ENCODE data around the gene CEACAM6. TPM values are rescaled to one million over a fixed set of nuclear protein-coding genes. Genes with fewer than 3 reads are reported as not detected.
"Not testable (repeated sequence)": the region's sequence is repeated elsewhere in the genome, so short reads cannot be mapped to it uniquely, and the experiment has no call there.

CEACAM6 gene
- 10 to 100 TPM in 3 of 4 donors, 1 to 10 TPM in 1; 8.5 to 45.8 (median 19.6) TPM for polyA plus RNA-seq
- long read RNA-seq, donor 1, transcript CEACAM6-201 (6 exons, 2,700 nt) = major isoform, 6 of 6 reads
- long read RNA-seq, donor 1, partial matches to known transcripts = 0 of 6 reads
- long read RNA-seq, donor 1, other reads (novel, unspliced or antisense) = 0 of 6 reads
- long read RNA-seq, donor 2, transcript CEACAM6-201 (6 exons, 2,700 nt) = major isoform, 7 of 7 reads
- long read RNA-seq, donor 2, partial matches to known transcripts = 0 of 7 reads
- long read RNA-seq, donor 2, other reads (novel, unspliced or antisense) = 0 of 7 reads
- long read RNA-seq, donor 3 = 0 reads
- long read RNA-seq, donor 4 = 0 reads
- long read RNA-seq, donor 5 = 0 reads
- long read RNA-seq, donor 6, partial matches to known transcripts = 0 of 2 reads
- long read RNA-seq, donor 6, other reads (novel, unspliced or antisense) = 0 of 2 reads
- long read RNA-seq, donor 7 = 0 reads
- long read RNA-seq, donor 8 = 0 reads
- long read RNA-seq, donor 9, partial matches to known transcripts = 0 of 1 reads
- long read RNA-seq, donor 9, other reads (novel, unspliced or antisense) = 0 of 1 reads
- long read RNA-seq, donor 10, transcript CEACAM6-201 (6 exons, 2,700 nt) = major isoform, 12 of 42 reads
- long read RNA-seq, donor 10, partial matches to known transcripts = 30 of 42 reads
- long read RNA-seq, donor 10, other reads (novel, unspliced or antisense) = 0 of 42 reads

DNA sequence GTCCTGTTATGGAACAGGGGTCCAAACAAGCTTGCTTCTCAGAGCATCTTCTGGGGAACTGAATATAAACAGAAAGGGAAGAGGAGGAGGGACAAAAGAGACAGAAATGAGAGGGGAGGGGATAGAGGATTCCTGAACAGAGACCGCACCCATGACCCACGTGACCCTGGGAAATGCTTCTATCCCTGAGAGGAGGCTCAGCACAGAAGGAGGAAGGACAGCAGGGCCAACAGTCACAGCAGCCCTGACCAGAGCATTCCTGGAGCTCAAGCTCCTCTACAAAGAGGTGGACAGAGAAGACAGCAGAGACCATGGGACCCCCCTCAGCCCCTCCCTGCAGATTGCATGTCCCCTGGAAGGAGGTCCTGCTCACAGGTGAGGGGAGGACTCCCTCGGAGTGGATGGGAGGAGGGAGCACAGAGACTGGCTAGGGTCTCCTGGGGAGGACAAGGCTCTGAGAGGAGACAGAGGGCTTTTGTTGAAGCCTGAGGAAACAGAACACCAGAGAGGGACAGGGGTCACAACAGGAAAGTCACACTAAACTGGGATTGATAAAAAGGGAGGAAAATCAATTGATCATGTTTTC is at the start of gene CEACAM6:
CEACAM6 (plus strand) TSS at position 203 of the 586 bp plus-strand sequence; CDS start at position 312, 109 bp downstream.
- no peaks in the 10 kb centered on the region for H3K9me3 ChIP-seq (ENCODE audit: control insufficient read depth in 2 of 2, insufficient read depth in 1 of 2, low read depth in 1 of 2, low read length in 1 of 2)
- WGBS, 3 donors = 46 to 67% (median 53%) methylated on average over 3 of the region's 3 CpGs
- no peak for DNase-seq
- H3K36me3 ChIP-seq (ENCODE audit: control insufficient read depth in 3 of 3, insufficient read depth in 2 of 3, low read depth in 1 of 3, low read length in 3 of 3) = no peaks in the 10 kb centered on the region
- no peaks in the 10 kb centered on the region for H3K27me3 ChIP-seq (ENCODE audit: control insufficient read depth in 3 of 3, insufficient read depth in 3 of 3, low read length in 3 of 3)
- peak within 1 kb of the TSS in 1 of 3 donors; percentile 33 for H3K4me3 ChIP-seq (ENCODE audit: low read depth in 1 of 3, low read length in 3 of 3)
- H3K27ac ChIP-seq (ENCODE audit: low read depth in 1 of 3, low read length in 2 of 3) = no peak within 1 kb of the TSS
- H3K4me1 ChIP-seq (ENCODE audit: control insufficient read depth in 3 of 3, insufficient read depth in 2 of 3, low read depth in 1 of 3, low read length in 2 of 3) = peaks cover 0 to 22% (median 4%) of the 10 kb centered on the region in 3 donors
- no peak for FAIRE-seq

DNA sequence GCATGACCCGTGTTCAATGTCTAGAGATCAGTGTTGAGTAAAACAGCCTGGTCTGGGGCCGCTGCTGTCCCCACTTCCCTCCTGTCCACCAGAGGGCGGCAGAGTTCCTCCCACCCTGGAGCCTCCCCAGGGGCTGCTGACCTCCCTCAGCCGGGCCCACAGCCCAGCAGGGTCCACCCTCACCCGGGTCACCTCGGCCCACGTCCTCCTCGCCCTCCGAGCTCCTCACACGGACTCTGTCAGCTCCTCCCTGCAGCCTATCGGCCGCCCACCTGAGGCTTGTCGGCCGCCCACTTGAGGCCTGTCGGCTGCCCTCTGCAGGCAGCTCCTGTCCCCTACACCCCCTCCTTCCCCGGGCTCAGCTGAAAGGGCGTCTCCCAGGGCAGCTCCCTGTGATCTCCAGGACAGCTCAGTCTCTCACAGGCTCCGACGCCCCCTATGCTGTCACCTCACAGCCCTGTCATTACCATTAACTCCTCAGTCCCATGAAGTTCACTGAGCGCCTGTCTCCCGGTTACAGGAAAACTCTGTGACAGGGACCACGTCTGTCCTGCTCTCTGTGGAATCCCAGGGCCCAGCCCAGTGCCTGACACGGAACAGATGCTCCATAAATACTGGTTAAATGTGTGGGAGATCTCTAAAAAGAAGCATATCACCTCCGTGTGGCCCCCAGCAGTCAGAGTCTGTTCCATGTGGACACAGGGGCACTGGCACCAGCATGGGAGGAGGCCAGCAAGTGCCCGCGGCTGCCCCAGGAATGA is 48.4 kb upstream of the CEACAM6 start:
- H3K4me1 ChIP-seq (ENCODE audit: control insufficient read depth in 3 of 3, insufficient read depth in 2 of 3, low read depth in 1 of 3, low read length in 2 of 3) = no peaks in the 10 kb centered on the region
- no peaks in the 10 kb centered on the region for H3K9me3 ChIP-seq (ENCODE audit: control insufficient read depth in 2 of 2, insufficient read depth in 1 of 2, low read depth in 1 of 2, low read length in 1 of 2)
- no peak for FAIRE-seq
- 14 to 15% (median 15%) methylated on average over 24 to 26 of the region's 26 CpGs for WGBS, 3 donors
- H3K4me3 ChIP-seq (ENCODE audit: low read depth in 1 of 3, low read length in 3 of 3) = peak overlapping the region in 2 of 3 donors; percentile 29 to 30
- peak; percentile 81 to 92 for DNase-seq
- peaks cover 0 to 6% (median 6%) of the 10 kb centered on the region in 3 donors for H3K27me3 ChIP-seq (ENCODE audit: control insufficient read depth in 3 of 3, insufficient read depth in 3 of 3, low read length in 3 of 3)
- peak overlapping the region in 1 of 3 donors; percentile 38 for H3K27ac ChIP-seq (ENCODE audit: low read depth in 1 of 3, low read length in 2 of 3)
- peaks cover 0 to 2% (median 0%) of the 10 kb centered on the region in 3 donors for H3K36me3 ChIP-seq (ENCODE audit: control insufficient read depth in 3 of 3, insufficient read depth in 2 of 3, low read depth in 1 of 3, low read length in 3 of 3)

DNA sequence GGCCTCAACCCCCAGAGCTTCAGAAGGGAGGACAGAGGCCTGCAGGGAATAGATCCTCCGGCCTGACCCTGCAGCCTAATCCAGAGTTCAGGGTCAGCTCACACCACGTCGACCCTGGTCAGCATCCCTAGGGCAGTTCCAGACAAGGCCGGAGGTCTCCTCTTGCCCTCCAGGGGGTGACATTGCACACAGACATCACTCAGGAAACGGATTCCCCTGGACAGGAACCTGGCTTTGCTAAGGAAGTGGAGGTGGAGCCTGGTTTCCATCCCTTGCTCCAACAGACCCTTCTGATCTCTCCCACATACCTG is 47.9 kb upstream of the CEACAM6 start:
- peak in 1 of 2 donors; percentile 15 for DNase-seq
- 53 to 67% (median 66%) methylated on average over 4 to 5 of the region's 5 CpGs for WGBS, 3 donors
- no peak overlapping the region for H3K4me3 ChIP-seq (ENCODE audit: low read depth in 1 of 3, low read length in 3 of 3)
- peaks cover 0 to 6% (median 6%) of the 10 kb centered on the region in 3 donors for H3K27me3 ChIP-seq (ENCODE audit: control insufficient read depth in 3 of 3, insufficient read depth in 3 of 3, low read length in 3 of 3)
- H3K36me3 ChIP-seq (ENCODE audit: control insufficient read depth in 3 of 3, insufficient read depth in 2 of 3, low read depth in 1 of 3, low read length in 3 of 3) = peaks cover 0 to 2% (median 0%) of the 10 kb centered on the region in 3 donors
- H3K27ac ChIP-seq (ENCODE audit: low read depth in 1 of 3, low read length in 2 of 3) = peak overlapping the region in 1 of 3 donors; percentile 33
- no peaks in the 10 kb centered on the region for H3K9me3 ChIP-seq (ENCODE audit: control insufficient read depth in 2 of 2, insufficient read depth in 1 of 2, low read depth in 1 of 2, low read length in 1 of 2)
- H3K4me1 ChIP-seq (ENCODE audit: control insufficient read depth in 3 of 3, insufficient read depth in 2 of 3, low read depth in 1 of 3, low read length in 2 of 3) = no peaks in the 10 kb centered on the region
- no peak for FAIRE-seq

DNA sequence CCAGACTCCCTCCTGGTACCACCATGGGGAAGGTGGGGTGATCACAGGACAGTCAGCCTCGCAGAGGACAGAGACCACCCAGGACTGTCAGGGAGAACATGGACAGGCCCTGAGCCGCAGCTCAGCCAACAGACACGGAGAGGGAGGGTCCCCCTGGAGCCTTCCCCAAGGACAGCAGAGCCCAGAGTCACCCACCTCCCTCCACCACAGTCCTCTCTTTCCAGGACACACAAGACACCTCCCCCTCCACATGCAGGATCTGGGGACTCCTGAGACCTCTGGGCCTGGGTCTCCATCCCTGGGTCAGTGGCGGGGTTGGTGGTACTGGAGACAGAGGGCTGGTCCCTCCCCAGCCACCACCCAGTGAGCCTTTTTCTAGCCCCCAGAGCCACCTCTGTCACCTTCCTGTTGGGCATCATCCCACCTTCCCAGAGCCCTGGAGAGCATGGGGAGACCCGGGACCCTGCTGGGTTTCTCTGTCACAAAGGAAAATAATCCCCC is 47.4 kb upstream of the CEACAM6 start:
- Histone ChIP-seq H3K27me3 (ENCODE audit: control insufficient read depth in 3 of 3, insufficient read depth in 3 of 3, low read length in 3 of 3) (peaks cover 0 to 6% (median 3%) of the 10 kb centered on the region in 3 donors), H3K36me3 (ENCODE audit: control insufficient read depth in 3 of 3, insufficient read depth in 2 of 3, low read depth in 1 of 3, low read length in 3 of 3) (peaks cover 0 to 2% (median 0%) of the 10 kb centered on the region in 3 donors), H3K4me1 (ENCODE audit: control insufficient read depth in 3 of 3, insufficient read depth in 2 of 3, low read depth in 1 of 3, low read length in 2 of 3) (no peaks in the 10 kb centered on the region), H3K4me3 (ENCODE audit: low read depth in 1 of 3, low read length in 3 of 3) (no peak overlapping the region), H3K27ac (ENCODE audit: low read depth in 1 of 3, low read length in 2 of 3) (no peak overlapping the region), H3K9me3 (ENCODE audit: control insufficient read depth in 2 of 2, insufficient read depth in 1 of 2, low read depth in 1 of 2, low read length in 1 of 2) (no peaks in the 10 kb centered on the region)
- FAIRE-seq = no peak
- no peak for DNase-seq
- WGBS, 3 donors = 80 to 86% (median 81%) methylated on average over 4 to 5 of the region's 5 CpGs

- 41 to 49% (median 47%) methylated on average over 4 of the region's 4 CpGs for WGBS, 3 donors
- Histone ChIP-seq H3K4me3 (ENCODE audit: low read depth in 1 of 3, low read length in 3 of 3) (peak within 1 kb of the TSS in 2 of 3 donors; percentile 5 to 45), H3K9me3 (ENCODE audit: control insufficient read depth in 2 of 2, insufficient read depth in 1 of 2, low read depth in 1 of 2, low read length in 1 of 2) (no peaks in the 10 kb centered on the region), H3K27me3 (ENCODE audit: control insufficient read depth in 3 of 3, insufficient read depth in 3 of 3, low read length in 3 of 3) (peaks cover 0 to 6% (median 2%) of the 10 kb centered on the region in 3 donors), H3K27ac (ENCODE audit: low read depth in 1 of 3, low read length in 2 of 3) (no peak within 1 kb of the TSS), H3K36me3 (ENCODE audit: control insufficient read depth in 3 of 3, insufficient read depth in 2 of 3, low read depth in 1 of 3, low read length in 3 of 3) (peaks cover 0 to 2% (median 0%) of the 10 kb centered on the region in 3 donors), H3K4me1 (ENCODE audit: control insufficient read depth in 3 of 3, insufficient read depth in 2 of 3, low read depth in 1 of 3, low read length in 2 of 3) (no peaks in the 10 kb centered on the region)
- DNase-seq (peak; percentile 38 to 50), FAIRE-seq (no peak)
These were observed 46.8 kb upstream of the CEACAM6 start, which contains the start of gene CEACAM5 for GRCh38 chr19:41708481-41708880. TSS of gene CEACAM5 (plus strand) at chr19:41708626. CDS start at chr19:41708732, 106 bp downstream.

DNA sequence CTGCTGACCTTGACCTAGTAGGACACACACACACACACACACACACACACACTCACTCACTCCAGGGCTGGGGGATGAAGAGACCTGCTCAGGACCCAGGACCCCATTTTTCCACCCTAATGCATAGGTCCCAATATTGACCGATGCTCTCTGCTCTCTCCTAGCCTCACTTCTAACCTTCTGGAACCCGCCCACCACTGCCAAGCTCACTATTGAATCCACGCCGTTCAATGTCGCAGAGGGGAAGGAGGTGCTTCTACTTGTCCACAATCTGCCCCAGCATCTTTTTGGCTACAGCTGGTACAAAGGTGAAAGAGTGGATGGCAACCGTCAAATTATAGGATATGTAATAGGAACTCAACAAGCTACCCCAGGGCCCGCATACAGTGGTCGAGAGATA is 45.8 kb upstream of the CEACAM6 start:
- not testable (repeated sequence) for H3K27ac ChIP-seq (ENCODE audit: low read depth in 1 of 3, low read length in 2 of 3); H3K27me3 ChIP-seq (ENCODE audit: control insufficient read depth in 3 of 3, insufficient read depth in 3 of 3, low read length in 3 of 3); DNase-seq; H3K9me3 ChIP-seq (ENCODE audit: control insufficient read depth in 2 of 2, insufficient read depth in 1 of 2, low read depth in 1 of 2, low read length in 1 of 2); H3K36me3 ChIP-seq (ENCODE audit: control insufficient read depth in 3 of 3, insufficient read depth in 2 of 3, low read depth in 1 of 3, low read length in 3 of 3); H3K4me1 ChIP-seq (ENCODE audit: control insufficient read depth in 3 of 3, insufficient read depth in 2 of 3, low read depth in 1 of 3, low read length in 2 of 3); FAIRE-seq
- peak overlapping the region in 2 of 3 donors; percentile 2 to 66 for H3K4me3 ChIP-seq (ENCODE audit: low read depth in 1 of 3, low read length in 3 of 3)
- WGBS, 3 donors = 87 to 91% (median 91%) methylated on average over 8 of the region's 8 CpGs

DNA sequence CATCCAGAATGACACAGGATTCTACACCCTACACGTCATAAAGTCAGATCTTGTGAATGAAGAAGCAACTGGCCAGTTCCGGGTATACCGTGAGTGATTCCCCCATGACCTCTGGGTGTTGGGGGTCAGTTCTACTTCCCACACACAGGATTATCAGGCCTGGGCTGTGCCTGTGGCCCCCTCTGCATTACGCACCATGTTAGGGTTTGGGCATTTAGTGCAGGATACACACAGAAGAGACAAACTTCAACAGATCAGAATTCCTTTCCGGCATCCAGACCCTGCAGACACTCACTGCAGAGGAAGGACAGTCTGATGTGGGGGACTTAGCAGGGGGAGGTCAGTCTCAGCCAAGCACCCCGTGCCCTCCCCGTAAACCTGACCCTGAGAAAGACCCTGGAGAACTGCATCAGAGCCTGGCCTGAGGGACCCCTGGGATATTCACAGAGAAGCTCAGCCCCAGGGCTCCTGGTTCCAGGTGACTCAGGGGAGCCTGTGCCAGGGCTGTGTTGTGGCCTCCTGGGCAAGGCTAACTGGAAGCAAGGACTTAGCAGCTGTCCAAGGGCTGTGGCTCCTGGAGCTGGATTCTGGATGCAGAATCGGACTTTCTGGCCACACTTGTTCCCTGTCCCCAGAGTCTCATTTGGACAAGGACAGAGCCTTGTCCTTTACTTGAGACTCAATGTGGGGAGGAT is 45.2 kb upstream of the CEACAM6 start:
- Histone ChIP-seq H3K36me3 (ENCODE audit: control insufficient read depth in 3 of 3, insufficient read depth in 2 of 3, low read depth in 1 of 3, low read length in 3 of 3) (peaks cover 0 to 2% (median 0%) of the 10 kb centered on the region in 3 donors), H3K27me3 (ENCODE audit: control insufficient read depth in 3 of 3, insufficient read depth in 3 of 3, low read length in 3 of 3) (peaks cover 0 to 5% (median 0%) of the 10 kb centered on the region in 3 donors), H3K4me3 (ENCODE audit: low read depth in 1 of 3, low read length in 3 of 3) (peak overlapping the region in 2 of 3 donors; percentile 2 to 66), H3K9me3 (ENCODE audit: control insufficient read depth in 2 of 2, insufficient read depth in 1 of 2, low read depth in 1 of 2, low read length in 1 of 2) (no peaks in the 10 kb centered on the region), H3K4me1 (ENCODE audit: control insufficient read depth in 3 of 3, insufficient read depth in 2 of 3, low read depth in 1 of 3, low read length in 2 of 3) (no peaks in the 10 kb centered on the region), H3K27ac (ENCODE audit: low read depth in 1 of 3, low read length in 2 of 3) (no peak overlapping the region)
- FAIRE-seq = no peak
- no peak for DNase-seq
- 84 to 93% (median 85%) methylated on average over 8 of the region's 8 CpGs for WGBS, 3 donors
